ENCODE measurements around the gene PURB.
"Not testable (repeated sequence)": the region's sequence is repeated elsewhere in the genome, so short reads cannot be mapped to it uniquely, and the experiment has no call there.

PURB gene

DNA sequence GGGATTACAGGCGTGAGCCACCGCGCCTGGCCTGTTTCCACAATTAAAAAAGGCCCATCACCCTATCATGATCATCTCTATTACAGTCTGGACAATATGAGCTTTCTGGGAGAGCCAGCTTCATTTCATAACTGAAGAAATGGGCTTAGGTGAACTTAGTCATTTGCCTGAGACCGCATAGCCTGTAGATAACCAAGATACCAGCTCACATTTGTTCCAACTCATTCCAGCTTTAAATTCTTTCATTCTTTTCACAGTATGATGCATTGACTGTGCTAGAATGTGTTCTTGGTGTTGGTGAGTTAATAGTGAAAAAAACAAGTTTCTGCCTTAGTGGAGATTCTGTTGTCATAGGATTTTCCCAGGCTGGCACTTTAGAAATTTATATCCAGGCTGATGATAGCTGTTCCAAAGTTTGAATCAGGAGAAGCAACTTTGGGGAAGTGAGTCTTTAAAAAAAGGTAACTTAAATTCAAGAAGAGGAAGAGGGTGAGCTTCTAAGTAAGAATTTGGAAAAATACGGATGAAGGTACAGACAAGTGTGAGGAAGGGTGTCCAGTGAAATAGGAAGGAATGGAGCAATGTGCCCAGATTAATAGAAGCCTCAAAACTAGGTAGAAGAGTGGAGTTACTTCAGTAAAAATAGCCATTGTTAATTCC, 35.3 kb downstream of the PURB start:
- no peak for DNase-seq

GRCh38 chr7:44849259-44849884, 36.0 kb downstream of the PURB start:
- no peak for DNase-seq

GRCh38 chr7:44847920-44848634, 37.3 kb downstream of the PURB start, which contains the start of gene H2AZ2:
TSS of gene H2AZ2 (minus strand) at chr7:44848087. CDS start at chr7:44847971, 116 bp downstream.
- peak; percentile 100 for DNase-seq

- DNase-seq, result peak; percentile 81 to 86
Measured at GRCh38 chr7:44847509-44847919, 37.8 kb downstream of the PURB start.

GRCh38 chr7:44846816-44847508, 38.4 kb downstream of the PURB start:
- no peak for DNase-seq

- not testable (repeated sequence) for DNase-seq
Measured at GRCh38 chr7:44846390-44846789, 38.9 kb downstream of the PURB start.

GRCh38 chr7:44845451-44845850, 39.9 kb downstream of the PURB start:
- no peak for DNase-seq

- DNase-seq, result not testable (repeated sequence)
Measured at GRCh38 chr7:44843440-44843839, 41.9 kb downstream of the PURB start.

DNA sequence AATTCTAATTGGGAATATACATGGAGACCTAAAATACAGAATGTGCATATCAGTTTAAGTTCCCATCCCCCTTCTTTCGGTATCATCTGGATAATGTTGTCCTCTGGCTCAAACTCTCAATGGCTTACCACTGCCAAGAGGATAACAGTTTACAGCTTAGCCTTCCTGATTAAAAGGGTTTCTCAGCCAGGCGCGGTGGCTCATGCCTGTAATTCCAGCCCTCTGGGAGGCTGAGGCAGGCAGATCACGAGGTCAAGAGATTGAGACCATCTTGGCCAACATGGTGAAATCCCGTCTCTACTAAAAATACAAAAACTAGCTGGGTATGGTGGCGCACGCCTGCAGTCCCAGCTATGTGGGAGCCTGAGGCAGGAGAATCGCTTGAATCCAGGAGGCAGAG, 42.7 kb downstream of the PURB start:
- not testable (repeated sequence) for DNase-seq

DNA sequence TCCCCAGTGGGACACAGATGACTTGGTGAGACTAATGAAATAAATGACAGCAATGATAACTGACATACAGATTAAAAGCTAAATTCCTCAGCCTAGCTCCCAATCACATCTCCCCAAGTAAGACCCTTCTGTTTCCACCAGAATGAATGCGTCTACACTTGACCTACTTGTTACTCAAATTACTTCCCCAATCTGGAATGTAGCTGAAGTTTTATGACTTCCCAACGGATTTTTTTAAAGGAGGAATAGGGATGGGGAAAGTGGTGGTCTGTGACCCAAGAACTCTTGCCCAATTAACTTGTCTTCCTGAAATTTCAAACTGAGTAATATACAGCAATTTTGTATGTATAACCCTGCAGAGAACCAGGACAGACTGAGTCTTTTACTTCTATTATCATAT, 46.6 kb downstream of the PURB start:
- no peak for DNase-seq

DNA sequence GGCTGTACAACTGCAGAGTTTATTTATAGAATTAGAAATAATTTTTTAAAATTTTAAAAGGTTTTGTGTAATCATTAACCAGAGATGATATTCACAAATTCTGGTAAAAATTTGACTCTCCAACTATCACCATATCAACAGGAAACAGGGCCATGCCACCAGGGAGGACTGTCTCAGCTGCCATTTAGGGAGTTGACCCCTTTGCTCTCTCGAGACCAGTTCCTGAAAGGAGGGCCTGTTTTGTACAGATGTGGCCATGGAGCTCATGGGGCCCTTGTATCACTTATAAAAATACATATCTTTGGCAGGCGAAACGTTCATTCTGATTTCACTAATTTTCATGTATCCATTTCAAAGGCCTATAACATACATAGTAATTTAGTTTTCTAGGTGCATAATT, 57.8 kb downstream of the PURB start:
- no peak for DNase-seq

All from activated CD4-positive, alpha-beta T cell treated with anti-CD3 and anti-CD28 coated beads for 4 hours (primary cell).